H1 (cell line): ENCODE results near the gene PATJ. TPM values are rescaled to one million over a fixed set of nuclear protein-coding genes. Genes with fewer than 3 reads are reported as not detected.

Experiments used
- EZH2 ChIP-seq: fragments of 200-600 bp; sonication (generic); IDR thresholded peaks from 2 replicates; pipeline ENCODE4 v1.7.1; 2012; ENCODE audit warnings: low read depth, mild to moderate bottlenecking, moderate library complexity, low read length, inconsistent platforms; ENCODE audit not compliant: severe bottlenecking
- NRF1 ChIP-seq: IDR thresholded peaks from 2 replicates; pipeline ENCODE4 v1.6.1; 2011; ENCODE audit warnings: mild to moderate bottlenecking, low read depth, low read length, improper control_type of control experiment
- polyA plus RNA-seq, 7 experiments: library from polyadenylated mRNA; depleted of rRNA in 3 of 7; stranded (reverse) in 5 of 7; unstranded in 2 of 7; fragments of >200 nt in 5 of 7; fragments of 200-250 nt in 2 of 7; gene quantifications; 1 replicate in 5 of 7; 2 replicates in 1 of 7; 4 replicates in 1 of 7; pipeline versions ENCODE4 v1.2.1 to v1.2.3, GENCODE V29; 2011 to 2013; ENCODE audit warnings: missing spikeins in 2 of 7, mixed read lengths in 2 of 7
- total RNA-seq: library from RNA; stranded (reverse); fragmentation: NEBNext Ultra II Directional; extraction: Animal tissue kit (Norgen Biotek cat#: 25700); gene quantifications from 2 replicates; pipeline ENCODE4 v1.2.1, GENCODE V29; 2021

PATJ gene
- total and polyA plus RNA-seq, 2 of the 8 experiments (the other 6 are each of a cell fraction or from before 2014, with no cell fraction given) = 8.2 to 55.6 TPM

- TF ChIP-seq NRF1 = no peak
- no peak for TF ChIP-seq EZH2
Measured at GRCh38 chr1:61742620-61743430, 545 bp downstream of the PATJ start (continued).
